Endothelial cell of umbilical vein (primary cell): ENCODE data around the gene ST6GALNAC3. TPM values are rescaled to one million over a fixed set of nuclear protein-coding genes. Genes with fewer than 3 reads are reported as not detected.

ENCODE experiments used
- BruUV-seq: library from RNA; stranded (reverse); fragments of 400-500 nt; replicated peaks from 2 replicates; lab custom pipeline; 2021; lab: Mats Ljungman, UMichigan
- CTCF ChIA-PET: fragments of 300-600, 350-600 bp; sonication (Branson Sonifier 250); formaldehyde crosslinking; loops from one replicate; lab custom pipeline; 2021; ENCODE audit warnings: antibody characterized with exemption, inconsistent platforms; lab: Charles Lee
- POLR2A ChIA-PET: fragments of 300-600, 350-600 bp; sonication (Branson Sonifier 250); formaldehyde crosslinking; loops from one replicate; lab custom pipeline; 2021; ENCODE audit warnings: antibody characterized with exemption, inconsistent platforms; lab: Charles Lee
- DNase-seq: peaks from one replicate; pipeline ENCODE4 v3.0.0-alpha.2; 2011; ENCODE audit warnings: low read depth, low spot score
- FAIRE-seq: peaks from 2 replicates; lab custom pipeline; 2011; peaks lifted over from hg19 to GRCh38; lab: Jason Lieb, UNC
- H2AFZ ChIP-seq: 2 replicates; pipeline ENCODE4 v1.6.0; 2012; ENCODE audit warnings: low read depth, low read length, control low read depth, inconsistent platforms
- H3K27ac ChIP-seq: 2 replicates; pipeline ENCODE4 v1.5.1; 2011; ENCODE audit warnings: low read depth, mild to moderate bottlenecking, control low read depth, low read length, moderate library complexity; ENCODE audit not compliant: insufficient read depth
- H3K27me3 ChIP-seq, 2 experiments: 2 replicates each; pipeline versions ENCODE4 v1.6.0 to v1.6.1; 2011; ENCODE audit warnings: low read length in 2 of 2, mixed read lengths in 1 of 2; ENCODE audit not compliant: control insufficient read depth in 2 of 2, insufficient read depth in 2 of 2
- H3K36me3 ChIP-seq, 2 experiments: 2 replicates in 1 of 2; 3 replicates in 1 of 2; pipeline ENCODE4 v1.5.1; 2011; ENCODE audit warnings: low read length in 2 of 2, mild to moderate bottlenecking in 1 of 2, moderate library complexity in 1 of 2; ENCODE audit not compliant: control insufficient read depth in 2 of 2, insufficient read depth in 2 of 2; ENCODE audit errors: extremely low read depth in 1 of 2
- H3K4me1 ChIP-seq: 3 replicates; pipeline ENCODE4 v1.5.1; 2011; ENCODE audit warnings: mild to moderate bottlenecking, low read length; ENCODE audit not compliant: control insufficient read depth, insufficient read depth; ENCODE audit errors: extremely low read depth
- H3K4me2 ChIP-seq: 2 replicates; pipeline ENCODE4 v1.6.1; 2011; ENCODE audit warnings: low read length, control low read depth, mixed read lengths; ENCODE audit not compliant: insufficient read depth
- H3K4me3 ChIP-seq, 3 experiments: fragments of 200-600 bp in 1 of 3; sonication (generic), shearing (Covaris generic) in 1 of 3; replicated peaks in 1 of 3; 2 replicates each; pipeline ENCODE4 v1.5.1; 2011 to 2016; ENCODE audit warnings: control low read depth in 3 of 3, low read length in 3 of 3, mild to moderate bottlenecking in 2 of 3, inconsistent platforms in 1 of 3, low read depth in 1 of 3, moderate library complexity in 1 of 3; ENCODE audit not compliant: insufficient read depth in 1 of 3
- H3K79me2 ChIP-seq: 2 replicates; pipeline ENCODE4 v1.6.0; 2012; ENCODE audit warnings: low read length, inconsistent platforms; ENCODE audit not compliant: control insufficient read depth, insufficient read depth
- H3K9ac ChIP-seq: replicated peaks from 2 replicates; pipeline ENCODE3; 2011; ENCODE audit warnings: low read length, control low read depth; ENCODE audit not compliant: insufficient read depth; ENCODE audit errors: extremely low read depth
- H3K9me1 ChIP-seq: replicated peaks from 3 replicates; pipeline ENCODE4 v1.6.0; 2011; ENCODE audit warnings: mild to moderate bottlenecking, low read length; ENCODE audit not compliant: control insufficient read depth, insufficient read depth; ENCODE audit errors: extremely low read depth
- H3K9me3 ChIP-seq: replicated peaks from 2 replicates; pipeline ENCODE4 v1.5.1; 2012; ENCODE audit warnings: low read length, inconsistent platforms; ENCODE audit not compliant: control insufficient read depth, insufficient read depth
- H4K20me1 ChIP-seq: replicated peaks from 2 replicates; pipeline ENCODE3; 2011; ENCODE audit warnings: mild to moderate bottlenecking, low read length; ENCODE audit not compliant: control insufficient read depth, insufficient read depth; ENCODE audit errors: extremely low read depth
- CTCF ChIP-seq, 2 donors: IDR thresholded peaks; 1 replicate in 1 of 2; 2 replicates in 1 of 2; pipeline ENCODE4 v1.5.1; 2011; ENCODE audit warnings: low read length in 2 of 2, mild to moderate bottlenecking in 2 of 2, moderate library complexity in 2 of 2, control low read depth in 1 of 2, inconsistent platforms in 1 of 2, low read depth in 1 of 2; ENCODE audit not compliant: insufficient read depth in 1 of 2; ENCODE audit errors: extremely low read depth in 1 of 2
- EZH2 ChIP-seq: IDR thresholded peaks from 2 replicates; pipeline ENCODE4 v1.6.1; 2012; ENCODE audit warnings: borderline replicate concordance, low read depth, mild to moderate bottlenecking, moderate library complexity, low read length, inconsistent platforms; ENCODE audit not compliant: severe bottlenecking
- FOS ChIP-seq: IDR thresholded peaks from 2 replicates; pipeline ENCODE4 v1.6.1; 2011; ENCODE audit warnings: mild to moderate bottlenecking, low read length, moderate library complexity, borderline replicate concordance; ENCODE audit not compliant: insufficient read depth
- GATA2 ChIP-seq: IDR thresholded peaks from 2 replicates; pipeline ENCODE4 v1.7.0; 2011; ENCODE audit warnings: low read depth, mild to moderate bottlenecking, moderate library complexity, mixed read lengths, low read length; ENCODE audit not compliant: insufficient read length, insufficient read depth
- JUN ChIP-seq: IDR thresholded peaks from 2 replicates; pipeline ENCODE4 v1.6.1; 2011; ENCODE audit warnings: borderline replicate concordance, low read depth; ENCODE audit not compliant: insufficient read length, insufficient read depth
- MAX ChIP-seq: IDR thresholded peaks from 2 replicates; pipeline ENCODE4 v1.6.1; 2011; ENCODE audit not compliant: insufficient read depth, insufficient read length
- MYC ChIP-seq: IDR thresholded peaks from one replicate; pipeline ENCODE4 v1.6.1; 2011; ENCODE audit warnings: mild to moderate bottlenecking, low read depth, low read length
- POLR2A ChIP-seq: IDR thresholded peaks from 2 replicates; pipeline ENCODE4 v1.6.1; 2012; ENCODE audit warnings: low read depth, mild to moderate bottlenecking, control low read depth, low read length
- POLR2AphosphoS5 ChIP-seq: IDR thresholded peaks from 2 replicates; pipeline ENCODE4 v1.6.1; 2012; ENCODE audit warnings: low read depth, mild to moderate bottlenecking, control low read depth, low read length, moderate library complexity; ENCODE audit not compliant: insufficient read depth
- dilution Hi-C: fragments of 300-500 bp; cut with MboI; formaldehyde crosslinking; loops from one replicate; pipeline ENCODE4 v1.15.0; 2019; ENCODE audit warnings: low sequenced_read_pairs; ENCODE audit not compliant: extremely low pct_ligation_motif_present
- intact Hi-C: fragments of 100-400 bp; cut with micrococcal nuclease; formaldehyde crosslinking; loops from one replicate; pipeline ENCODE4 v1.10.0; 2022
- polyA plus RNA-seq, 4 experiments: library from polyadenylated mRNA; depleted of rRNA in 3 of 4; stranded (reverse) in 3 of 4; unstranded in 1 of 4; fragments of >200 nt; gene quantifications; 2 replicates each; pipeline versions ENCODE4 v1.2.1 to v1.2.3, GENCODE V29; 2011 to 2012; ENCODE audit warnings: missing spikeins in 1 of 4
- total RNA-seq: library from RNA; stranded (reverse); gene quantifications from 2 replicates; pipeline ENCODE4 v1.2.3, GENCODE V29; 2021

Gene ST6GALNAC3
- total and polyA plus RNA-seq, 2 donors (not counting 3 experiments of a cell fraction or from before 2014, with no cell fraction given): 7.6 to 48.3 TPM

- no peaks in the 10 kb centered on the region for H3K79me2 ChIP-seq
- DNase-seq (no peak), FAIRE-seq (no peak)
- dilution Hi-C loops (no loop called here), intact Hi-C loops (no loop called here)
- no peak overlapping the region for H3K4me2 ChIP-seq
- ChIA-PET CTCF (interaction anchor here (1.2 kb wide), 1 partner anchor 12 kb away, joined by 4 read pairs; no protein-coding TSS in a partner anchor), POLR2A (no interaction called here)
- no peaks in the 10 kb centered on the region for H3K36me3 ChIP-seq
- H3K4me1 ChIP-seq: peaks cover 9% of the 10 kb centered on the region
- H3K27ac ChIP-seq: no peak overlapping the region
- H3K9me1 ChIP-seq: no peaks in the 10 kb centered on the region
- H3K27me3 ChIP-seq: no peaks in the 10 kb centered on the region
- no peaks in the 10 kb centered on the region for H4K20me1 ChIP-seq
- no peaks in the 10 kb centered on the region for H3K9me3 ChIP-seq
- no peak overlapping the region for H3K9ac ChIP-seq
- no peak overlapping the region for H3K4me3 ChIP-seq
- BruUV-seq: no TSS peak
- TF ChIP-seq MYC (no peak), POLR2A (no peak), FOS (no peak)
- no peak overlapping the region for H2AFZ ChIP-seq
Observed at GRCh38 chr1:76503100-76503499, 428.6 kb downstream of the ST6GALNAC3 start.

- dilution Hi-C loops: no loop called here
- no peak for FAIRE-seq
Observed at GRCh38 chr1:76503736-76504135, 429.2 kb downstream of the ST6GALNAC3 start.

More at GRCh38 chr1:76503736-76504135, 429.2 kb downstream of the ST6GALNAC3 start:
- no peak for DNase-seq
- Histone ChIP-seq H3K79me2 (no peaks in the 10 kb centered on the region), H3K9me3 (no peaks in the 10 kb centered on the region), H3K27me3 (no peaks in the 10 kb centered on the region), H3K4me1 (peaks cover 9% of the 10 kb centered on the region), H2AFZ (no peak overlapping the region), H3K4me2 (no peak overlapping the region), H3K9me1 (no peaks in the 10 kb centered on the region), H4K20me1 (no peaks in the 10 kb centered on the region), H3K9ac (no peak overlapping the region), H3K27ac (no peak overlapping the region), H3K36me3 (no peaks in the 10 kb centered on the region), H3K4me3 (no peak overlapping the region)
- BruUV-seq: no TSS peak
- CTCF ChIA-PET: interaction anchor here (1.2 kb wide), 1 partner anchor 11 kb away, joined by 4 read pairs; no protein-coding TSS in a partner anchor
- intact Hi-C loops: no loop called here
- POLR2A ChIA-PET: no interaction called here
- TF ChIP-seq GATA2 (no peak), FOS (no peak), CTCF (IDR thresholded peaks at IDR 0.05; ENCODE audit: extremely low read depth in 1 of 2, insufficient read depth in 1 of 2, low read depth in 1 of 2, low read length in 2 of 2) (no peak), JUN (no peak), EZH2 (no peak), MYC (no peak), MAX (no peak), POLR2A (no peak), POLR2AphosphoS5 (no peak)
